IPS-NIHi7 (cell line): Measurements from ENCODE around the gene HEXB.

Experiments used
- DNase-seq: peaks from one replicate; pipeline ENCODE4 v3.0.0; 2012; ENCODE audit warnings: mixed read lengths; ENCODE audit errors: extremely low spot score

The HEXB gene

DNA sequence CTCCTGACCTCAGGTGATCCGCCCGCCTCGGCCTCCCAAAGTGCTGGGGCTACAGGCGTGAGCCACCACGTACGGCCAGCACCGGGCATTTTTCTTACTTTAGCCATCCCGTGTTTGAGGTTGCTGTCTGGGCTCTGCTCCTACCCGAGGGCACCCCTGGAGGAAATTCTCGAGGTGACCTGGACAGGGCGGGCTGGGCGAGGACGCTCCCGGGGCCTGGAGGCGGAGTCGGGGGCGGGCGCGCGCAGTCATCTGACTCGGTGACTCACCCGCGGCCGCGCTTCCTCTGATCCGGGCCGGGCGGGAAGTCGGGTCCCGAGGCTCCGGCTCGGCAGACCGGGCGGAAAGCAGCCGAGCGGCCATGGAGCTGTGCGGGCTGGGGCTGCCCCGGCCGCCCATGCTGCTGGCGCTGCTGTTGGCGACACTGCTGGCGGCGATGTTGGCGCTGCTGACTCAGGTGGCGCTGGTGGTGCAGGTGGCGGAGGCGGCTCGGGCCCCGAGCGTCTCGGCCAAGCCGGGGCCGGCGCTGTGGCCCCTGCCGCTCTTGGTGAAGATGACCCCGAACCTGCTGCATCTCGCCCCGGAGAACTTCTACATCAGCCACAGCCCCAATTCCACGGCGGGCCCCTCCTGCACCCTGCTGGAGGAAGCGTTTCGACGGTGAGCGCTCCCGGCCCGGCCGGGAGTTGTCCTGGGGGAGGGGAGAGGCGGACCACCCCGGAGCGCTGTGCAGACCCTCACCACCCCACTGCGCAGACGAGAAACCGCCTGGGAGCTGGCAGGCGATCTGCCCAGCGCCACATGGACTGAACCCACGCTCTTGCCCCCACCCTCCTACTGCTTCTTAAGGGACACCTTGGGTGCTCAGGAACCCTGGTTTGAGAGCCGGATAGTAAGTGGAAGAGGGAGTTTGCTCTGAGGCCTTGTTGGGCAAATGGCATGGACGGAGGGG, at the start of gene HEXB:
TSS of gene HEXB (plus strand) at position 334 of the 952 bp plus-strand sequence. CDS start at position 362, 28 bp downstream.
- peak; percentile 97 for DNase-seq

DNA sequence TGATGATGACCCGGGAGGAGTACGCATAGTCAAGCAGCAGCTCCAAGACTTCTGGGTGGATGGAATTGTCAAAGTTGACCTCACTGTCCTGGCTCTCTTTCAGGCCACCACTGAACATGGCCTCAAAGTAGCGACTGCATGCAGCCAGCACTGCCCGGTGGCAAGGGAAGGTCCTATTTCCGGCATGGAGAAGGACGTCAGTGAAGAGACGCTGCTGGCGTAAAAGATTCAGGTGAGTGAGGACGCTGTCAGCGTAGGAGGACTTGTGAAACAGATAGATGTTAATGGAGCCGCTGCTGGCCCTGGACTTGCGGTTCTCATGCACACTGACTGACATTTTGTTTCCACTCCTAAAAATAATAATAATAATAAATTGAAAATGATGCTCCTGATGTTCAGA, 48.9 kb upstream of the HEXB start:
- no peak for DNase-seq

- no peak for DNase-seq
Observed at GRCh38 chr5:74636552-74636951, 48.5 kb upstream of the HEXB start.

DNA sequence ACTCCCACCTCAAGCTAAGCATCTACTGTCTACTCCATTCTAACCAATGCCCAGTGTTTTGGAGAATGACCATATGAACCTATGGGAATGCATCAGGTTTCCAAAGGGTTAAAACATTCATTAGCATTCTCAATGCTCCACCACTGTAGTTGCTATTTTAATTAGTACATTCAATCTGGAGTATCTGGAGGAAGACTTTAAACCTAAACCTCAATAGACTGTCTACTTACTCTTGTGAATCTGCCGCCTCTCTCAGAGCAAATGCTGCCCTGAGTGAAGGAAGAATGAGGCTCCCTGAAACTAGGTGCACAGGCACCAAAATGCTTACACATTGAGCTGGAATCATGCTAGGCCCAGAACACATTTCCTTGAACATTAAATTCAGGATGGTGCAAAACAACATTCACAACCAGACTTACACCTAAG, 46.5 kb upstream of the HEXB start:
- DNase-seq, result no peak

GRCh38 chr5:74638970-74639806, 45.8 kb upstream of the HEXB start:
- no peak for DNase-seq

GRCh38 chr5:74639807-74640449, 45.1 kb upstream of the HEXB start:
- no peak for DNase-seq

- peak; percentile 76 for DNase-seq
Observed at GRCh38 chr5:74640450-74640953, 44.5 kb upstream of the HEXB start, which contains the start of gene ENC1. ENC1 (minus strand) TSS chr5:74640728; CDS start chr5:74636485, 4,243 bp downstream.

GRCh38 chr5:74640954-74641734, 43.9 kb upstream of the HEXB start:
- DNase-seq, result peak; percentile 53

DNA sequence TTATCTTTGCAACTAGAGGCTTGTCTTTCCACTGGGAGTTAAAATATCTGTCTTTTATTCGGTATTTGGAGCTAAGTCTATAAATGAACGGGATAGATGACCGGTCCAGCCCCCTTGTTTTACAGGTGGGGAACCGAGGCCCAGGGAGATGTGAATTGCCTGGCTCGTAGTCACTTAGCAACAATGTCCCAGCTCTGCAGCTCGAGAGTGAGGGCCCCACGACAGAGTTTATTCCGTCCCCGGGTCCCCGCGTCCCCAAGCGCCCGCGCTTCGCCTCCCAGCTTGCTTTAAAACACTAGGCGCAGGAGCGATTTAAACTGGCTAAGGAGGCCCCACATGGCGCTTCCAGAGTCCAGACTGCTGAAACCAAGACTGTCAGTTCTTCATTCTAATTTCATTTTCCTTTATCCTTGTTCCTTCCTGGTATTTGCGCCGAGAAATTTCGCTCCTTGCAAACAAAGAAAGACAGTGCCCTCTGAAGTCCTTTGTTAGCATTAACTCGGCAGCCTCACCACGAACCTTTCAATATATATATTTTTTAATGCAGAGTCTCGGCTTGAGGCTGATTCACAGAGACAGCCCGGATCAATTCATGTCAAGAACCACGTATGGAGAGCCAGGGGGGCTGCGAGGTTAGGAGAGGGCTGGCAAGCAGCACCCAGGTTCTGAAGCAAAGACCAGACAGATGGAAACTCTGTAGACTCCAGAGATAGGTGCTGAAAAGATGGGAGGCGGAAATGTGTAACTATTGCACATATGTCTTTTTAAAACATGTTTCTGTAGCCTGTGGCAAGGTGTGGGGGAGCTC, 43.1 kb upstream of the HEXB start:
- DNase-seq, result peak; percentile 19

- DNase-seq, result no peak
Observed at GRCh38 chr5:74642543-74642863, 42.5 kb upstream of the HEXB start.

- no peak for DNase-seq
Observed at GRCh38 chr5:74643111-74643562, 41.9 kb upstream of the HEXB start.

GRCh38 chr5:74647096-74647495, 37.9 kb upstream of the HEXB start:
- DNase-seq, result no peak

- peak; percentile 71 for DNase-seq
Observed at GRCh38 chr5:74648835-74649293, 36.2 kb upstream of the HEXB start.

GRCh38 chr5:74649421-74649973, 35.5 kb upstream of the HEXB start:
- no peak for DNase-seq

- DNase-seq, result no peak
Observed at GRCh38 chr5:74651710-74652109, 33.3 kb upstream of the HEXB start.

GRCh38 chr5:74652576-74652975, 32.5 kb upstream of the HEXB start:
- DNase-seq, result no peak

GRCh38 chr5:74653991-74654390, 31.0 kb upstream of the HEXB start:
- no peak for DNase-seq

DNA sequence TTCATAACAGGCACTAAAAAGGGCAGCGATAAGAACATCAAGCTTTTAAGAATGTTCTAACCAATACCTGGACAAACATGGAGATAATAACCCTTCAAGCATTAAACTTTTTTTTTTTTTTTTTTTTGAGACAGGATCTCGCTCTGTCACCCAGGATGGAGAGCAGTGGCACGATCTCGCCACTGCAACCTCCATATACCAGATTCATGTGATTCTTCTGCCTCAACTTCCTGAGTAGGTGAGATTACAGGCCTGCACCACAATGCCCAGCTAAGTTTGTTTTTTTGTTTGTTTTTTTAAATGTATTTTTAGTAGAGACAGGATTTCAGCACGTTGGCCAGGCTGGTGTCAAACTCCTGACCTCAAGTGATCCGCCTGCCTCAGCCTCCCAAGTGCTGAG, 29.8 kb upstream of the HEXB start:
- no peak for DNase-seq

DNA sequence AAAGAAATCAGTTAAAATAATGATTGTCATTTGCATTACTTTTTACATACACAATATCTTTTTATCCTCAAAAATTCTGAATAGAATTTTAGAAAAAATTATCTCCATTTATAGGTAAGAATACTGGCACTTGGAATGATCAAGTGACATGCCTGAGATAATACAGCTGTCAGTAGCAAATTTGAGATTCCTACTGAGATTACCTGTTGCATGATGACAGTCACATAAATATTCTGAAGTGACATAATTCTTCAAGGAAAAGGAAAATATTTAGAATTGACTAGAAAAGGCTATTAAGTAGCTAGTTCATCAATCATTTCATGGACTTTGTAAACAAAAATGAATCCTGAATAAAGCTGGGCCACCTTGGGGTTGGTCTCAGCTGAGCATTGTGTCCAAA, 29.3 kb upstream of the HEXB start:
- no peak for DNase-seq

- DNase-seq, result no peak
Observed at GRCh38 chr5:74657165-74657564, 27.9 kb upstream of the HEXB start.
